ENCODE data around the gene FRMD4A.

Gene FRMD4A

GRCh38 chr10:13939391-13939790, 391.3 kb downstream of the FRMD4A start:
- Histone ChIP-seq H4K20me1 (ENCODE audit: insufficient read depth, low read length) (no peaks in the 10 kb centered on the region), H3K79me2 (ENCODE audit: low read length) (no peaks in the 10 kb centered on the region), H3K4me3 (ENCODE audit: low read length) (no peak overlapping the region), H3K4me1 (ENCODE audit: low read length) (no peaks in the 10 kb centered on the region), H3F3A (ENCODE audit: insufficient read depth, low read length) (no peaks in the 10 kb centered on the region), H3K27me3 (replicated peaks; ENCODE audit: insufficient read depth, low read length) (no peaks in the 10 kb centered on the region), H3K36me3 (replicated peaks; ENCODE audit: insufficient read depth, low read length) (no peaks in the 10 kb centered on the region), H3K9ac (ENCODE audit: low read length) (no peak overlapping the region), H3K27ac (ENCODE audit: low read length) (no peak overlapping the region), H2AFZ (ENCODE audit: low read length) (no peak overlapping the region), H3K4me2 (ENCODE audit: low read depth, low read length) (no peak overlapping the region), H3K9me3 (replicated peaks; ENCODE audit: insufficient read depth, low read length) (no peaks in the 10 kb centered on the region), H3K9me2 (replicated peaks; ENCODE audit: insufficient read depth, low read length) (no peaks in the 10 kb centered on the region)
- DNase-seq = no peak
- no peak for TF ChIP-seq EZH2 (optimal IDR thresholded peaks at IDR 0.05; ENCODE audit: low read depth, low read length)
- TF ChIP-seq, protein P1, sequence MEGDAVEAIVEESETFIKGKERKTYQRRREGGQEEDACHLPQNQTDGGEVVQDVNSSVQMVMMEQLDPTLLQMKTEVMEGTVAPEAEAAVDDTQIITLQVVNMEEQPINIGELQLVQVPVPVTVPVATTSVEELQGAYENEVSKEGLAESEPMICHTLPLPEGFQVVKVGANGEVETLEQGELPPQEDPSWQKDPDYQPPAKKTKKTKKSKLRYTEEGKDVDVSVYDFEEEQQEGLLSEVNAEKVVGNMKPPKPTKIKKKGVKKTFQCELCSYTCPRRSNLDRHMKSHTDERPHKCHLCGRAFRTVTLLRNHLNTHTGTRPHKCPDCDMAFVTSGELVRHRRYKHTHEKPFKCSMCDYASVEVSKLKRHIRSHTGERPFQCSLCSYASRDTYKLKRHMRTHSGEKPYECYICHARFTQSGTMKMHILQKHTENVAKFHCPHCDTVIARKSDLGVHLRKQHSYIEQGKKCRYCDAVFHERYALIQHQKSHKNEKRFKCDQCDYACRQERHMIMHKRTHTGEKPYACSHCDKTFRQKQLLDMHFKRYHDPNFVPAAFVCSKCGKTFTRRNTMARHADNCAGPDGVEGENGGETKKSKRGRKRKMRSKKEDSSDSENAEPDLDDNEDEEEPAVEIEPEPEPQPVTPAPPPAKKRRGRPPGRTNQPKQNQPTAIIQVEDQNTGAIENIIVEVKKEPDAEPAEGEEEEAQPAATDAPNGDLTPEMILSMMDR (IDR thresholded peaks at IDR 0.05; ENCODE audit: low read length) = no peak
- TF ChIP-seq EZH2phosphoT487 (IDR thresholded peaks at IDR 0.05; ENCODE audit: low read length) = no peak

GRCh38 chr10:13938950-13939349, 391.8 kb downstream of the FRMD4A start:
- DNase-seq = no peak
- Histone ChIP-seq H3K36me3 (replicated peaks; ENCODE audit: insufficient read depth, low read length) (no peaks in the 10 kb centered on the region), H3K27me3 (replicated peaks; ENCODE audit: insufficient read depth, low read length) (no peaks in the 10 kb centered on the region), H3K9ac (ENCODE audit: low read length) (no peak overlapping the region), H3K4me3 (ENCODE audit: low read length) (no peak overlapping the region), H3K4me2 (ENCODE audit: low read depth, low read length) (no peak overlapping the region), H4K20me1 (ENCODE audit: insufficient read depth, low read length) (no peaks in the 10 kb centered on the region), H3K27ac (ENCODE audit: low read length) (no peak overlapping the region), H3K9me2 (replicated peaks; ENCODE audit: insufficient read depth, low read length) (no peaks in the 10 kb centered on the region), H3F3A (ENCODE audit: insufficient read depth, low read length) (no peaks in the 10 kb centered on the region), H3K79me2 (ENCODE audit: low read length) (no peaks in the 10 kb centered on the region), H2AFZ (ENCODE audit: low read length) (no peak overlapping the region), H3K4me1 (ENCODE audit: low read length) (no peaks in the 10 kb centered on the region), H3K9me3 (replicated peaks; ENCODE audit: insufficient read depth, low read length) (no peaks in the 10 kb centered on the region)
- TF ChIP-seq EZH2 (optimal IDR thresholded peaks at IDR 0.05; ENCODE audit: low read depth, low read length) (no peak), EZH2phosphoT487 (IDR thresholded peaks at IDR 0.05; ENCODE audit: low read length) (no peak)
- TF ChIP-seq, protein P1 (IDR thresholded peaks at IDR 0.05; ENCODE audit: low read length) = no peak

DNA sequence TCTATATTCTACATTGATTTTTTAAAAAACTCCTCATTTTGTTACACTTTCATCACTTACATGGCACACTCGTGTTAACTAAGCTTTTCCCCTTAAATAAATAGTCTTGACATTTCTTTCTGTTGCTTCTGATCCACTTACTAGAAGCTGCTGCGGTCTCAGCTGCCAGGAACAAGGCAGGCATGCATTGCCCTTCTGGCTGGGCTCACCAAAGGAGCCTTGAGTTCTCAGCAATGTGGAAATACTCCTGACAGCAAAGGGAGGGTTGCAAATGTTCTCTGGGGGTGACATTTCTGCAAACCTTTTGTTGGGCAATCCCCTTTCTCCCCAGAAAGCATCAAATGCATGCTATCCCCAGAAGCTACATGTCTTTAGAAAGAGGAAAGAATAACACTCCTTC, 393.9 kb downstream of the FRMD4A start:
- Histone ChIP-seq H3K4me1 (ENCODE audit: low read length) (no peaks in the 10 kb centered on the region), H3K27ac (ENCODE audit: low read length) (no peak overlapping the region), H3F3A (ENCODE audit: insufficient read depth, low read length) (no peaks in the 10 kb centered on the region), H3K4me2 (ENCODE audit: low read depth, low read length) (no peak overlapping the region), H3K9ac (ENCODE audit: low read length) (no peak overlapping the region), H3K9me3 (replicated peaks; ENCODE audit: insufficient read depth, low read length) (no peaks in the 10 kb centered on the region), H3K79me2 (ENCODE audit: low read length) (no peaks in the 10 kb centered on the region), H4K20me1 (ENCODE audit: insufficient read depth, low read length) (no peaks in the 10 kb centered on the region), H3K36me3 (replicated peaks; ENCODE audit: insufficient read depth, low read length) (no peaks in the 10 kb centered on the region), H3K9me2 (replicated peaks; ENCODE audit: insufficient read depth, low read length) (no peaks in the 10 kb centered on the region), H2AFZ (ENCODE audit: low read length) (no peak overlapping the region), H3K4me3 (ENCODE audit: low read length) (no peak overlapping the region), H3K27me3 (replicated peaks; ENCODE audit: insufficient read depth, low read length) (no peaks in the 10 kb centered on the region)
- TF ChIP-seq, protein P1 (IDR thresholded peaks at IDR 0.05; ENCODE audit: low read length) = no peak
- TF ChIP-seq EZH2phosphoT487 (IDR thresholded peaks at IDR 0.05; ENCODE audit: low read length) = no peak
- TF ChIP-seq EZH2 (optimal IDR thresholded peaks at IDR 0.05; ENCODE audit: low read depth, low read length) = no peak
- DNase-seq = no peak

Measured in MM.1S (cell line).